ENCODE results near the gene NMT1.

DNA sequence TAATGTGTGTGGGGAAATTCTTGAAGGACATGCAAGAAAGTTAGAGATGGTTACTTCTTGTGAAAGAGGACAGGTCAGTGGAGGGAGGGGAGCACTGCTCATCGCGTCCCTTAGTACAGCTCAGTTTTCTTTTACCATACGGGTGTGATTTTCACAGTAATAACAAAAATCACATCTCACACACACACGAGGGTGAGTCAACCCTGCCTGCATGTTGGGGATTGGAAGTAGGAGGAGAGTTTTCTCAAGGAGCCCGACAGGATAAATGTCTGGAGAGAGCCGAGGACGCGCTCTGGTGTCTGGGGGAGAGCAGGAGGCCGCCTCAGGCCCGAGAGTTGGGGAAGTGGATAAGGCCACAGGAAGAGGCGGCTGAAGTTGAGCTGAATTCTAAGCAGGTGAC, 54.8 kb downstream of the NMT1 start:
- TF ChIP-seq, protein P1, sequence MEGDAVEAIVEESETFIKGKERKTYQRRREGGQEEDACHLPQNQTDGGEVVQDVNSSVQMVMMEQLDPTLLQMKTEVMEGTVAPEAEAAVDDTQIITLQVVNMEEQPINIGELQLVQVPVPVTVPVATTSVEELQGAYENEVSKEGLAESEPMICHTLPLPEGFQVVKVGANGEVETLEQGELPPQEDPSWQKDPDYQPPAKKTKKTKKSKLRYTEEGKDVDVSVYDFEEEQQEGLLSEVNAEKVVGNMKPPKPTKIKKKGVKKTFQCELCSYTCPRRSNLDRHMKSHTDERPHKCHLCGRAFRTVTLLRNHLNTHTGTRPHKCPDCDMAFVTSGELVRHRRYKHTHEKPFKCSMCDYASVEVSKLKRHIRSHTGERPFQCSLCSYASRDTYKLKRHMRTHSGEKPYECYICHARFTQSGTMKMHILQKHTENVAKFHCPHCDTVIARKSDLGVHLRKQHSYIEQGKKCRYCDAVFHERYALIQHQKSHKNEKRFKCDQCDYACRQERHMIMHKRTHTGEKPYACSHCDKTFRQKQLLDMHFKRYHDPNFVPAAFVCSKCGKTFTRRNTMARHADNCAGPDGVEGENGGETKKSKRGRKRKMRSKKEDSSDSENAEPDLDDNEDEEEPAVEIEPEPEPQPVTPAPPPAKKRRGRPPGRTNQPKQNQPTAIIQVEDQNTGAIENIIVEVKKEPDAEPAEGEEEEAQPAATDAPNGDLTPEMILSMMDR (IDR thresholded peaks at IDR 0.05 in 2 of 3, conservative IDR thresholded peaks at IDR 0.05 in 1 of 3; ENCODE audit: borderline replicate concordance in 1 of 3, insufficient read depth in 1 of 3, low read depth in 2 of 3, low read length in 2 of 3): no peak
- TF ChIP-seq EZH2 (IDR thresholded peaks at IDR 0.05) (no peak), RAD21 (IDR thresholded peaks at IDR 0.05; ENCODE audit: low read depth) (no peak)

Data from HCT116 (cell line).